ENCODE measurements around the gene MINPP1.
"Not testable (repeated sequence)": the region's sequence is repeated elsewhere in the genome, so short reads cannot be mapped to it uniquely, and the experiment has no call there.

Gene MINPP1

DNA sequence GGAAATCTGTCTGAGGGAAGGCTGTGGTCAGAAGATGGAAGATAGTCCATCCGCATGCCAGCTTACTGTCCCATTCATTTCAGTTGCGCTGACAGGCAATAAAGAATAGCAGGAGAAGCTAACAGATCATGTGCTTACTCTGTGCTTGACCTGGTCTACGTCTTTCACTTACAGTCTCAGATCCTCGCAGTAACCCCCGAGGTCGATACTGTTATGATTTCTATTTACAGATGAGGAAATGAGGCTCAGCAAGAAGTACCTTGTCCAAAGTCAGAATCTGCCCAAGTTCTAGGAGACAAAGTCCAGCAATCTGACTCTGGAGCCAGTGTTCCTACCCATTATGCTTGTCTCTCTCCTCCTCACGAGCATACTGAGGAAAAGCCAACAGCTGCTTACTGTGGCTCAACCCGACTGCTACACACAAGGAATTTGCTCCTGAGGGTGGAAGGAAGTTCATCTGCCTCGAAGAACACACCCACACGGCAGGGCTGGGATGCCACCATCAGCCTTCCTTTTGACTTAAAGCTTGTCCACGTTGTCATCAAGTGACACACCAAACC is 74.2 kb downstream of the MINPP1 start:
- DNase-seq, result no peak

DNA sequence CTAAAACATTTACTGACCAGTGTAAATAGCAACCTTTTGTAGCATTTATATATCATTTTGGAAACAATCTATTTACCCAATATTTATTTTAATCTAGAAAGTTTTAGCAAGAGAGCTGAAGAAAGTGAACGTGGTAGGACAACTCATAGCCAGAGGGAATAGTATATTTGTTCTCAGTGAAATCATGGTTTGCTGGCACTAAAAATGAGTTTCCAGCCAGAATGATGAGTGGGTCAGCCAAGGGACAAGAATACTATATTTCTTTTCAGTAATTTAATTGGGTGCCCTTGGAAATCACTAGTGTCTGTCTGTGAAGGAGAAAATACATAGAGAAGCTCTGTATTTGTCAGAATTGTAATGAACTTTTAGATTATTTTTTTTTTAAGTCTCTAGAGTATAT is 74.9 kb downstream of the MINPP1 start:
- no peak for DNase-seq

DNA sequence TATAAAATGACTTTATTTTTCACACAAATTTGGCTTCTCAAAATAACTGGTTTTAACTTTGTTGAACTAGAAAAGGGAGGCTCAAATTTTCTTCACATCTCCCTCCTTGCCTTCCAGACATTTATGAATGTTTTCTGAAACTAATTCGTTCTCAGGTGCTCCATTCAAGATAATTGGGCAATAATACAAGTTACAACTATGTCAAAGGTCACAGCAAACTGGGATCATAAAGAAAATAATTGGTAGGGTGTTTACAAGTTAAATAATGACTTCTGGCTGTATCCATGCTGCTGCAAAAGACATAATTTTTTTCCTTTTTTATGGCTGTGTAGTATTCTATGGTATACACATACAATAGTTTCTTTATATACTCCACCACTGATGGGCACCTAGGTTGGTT is 75.3 kb downstream of the MINPP1 start:
- DNase-seq, result no peak

DNA sequence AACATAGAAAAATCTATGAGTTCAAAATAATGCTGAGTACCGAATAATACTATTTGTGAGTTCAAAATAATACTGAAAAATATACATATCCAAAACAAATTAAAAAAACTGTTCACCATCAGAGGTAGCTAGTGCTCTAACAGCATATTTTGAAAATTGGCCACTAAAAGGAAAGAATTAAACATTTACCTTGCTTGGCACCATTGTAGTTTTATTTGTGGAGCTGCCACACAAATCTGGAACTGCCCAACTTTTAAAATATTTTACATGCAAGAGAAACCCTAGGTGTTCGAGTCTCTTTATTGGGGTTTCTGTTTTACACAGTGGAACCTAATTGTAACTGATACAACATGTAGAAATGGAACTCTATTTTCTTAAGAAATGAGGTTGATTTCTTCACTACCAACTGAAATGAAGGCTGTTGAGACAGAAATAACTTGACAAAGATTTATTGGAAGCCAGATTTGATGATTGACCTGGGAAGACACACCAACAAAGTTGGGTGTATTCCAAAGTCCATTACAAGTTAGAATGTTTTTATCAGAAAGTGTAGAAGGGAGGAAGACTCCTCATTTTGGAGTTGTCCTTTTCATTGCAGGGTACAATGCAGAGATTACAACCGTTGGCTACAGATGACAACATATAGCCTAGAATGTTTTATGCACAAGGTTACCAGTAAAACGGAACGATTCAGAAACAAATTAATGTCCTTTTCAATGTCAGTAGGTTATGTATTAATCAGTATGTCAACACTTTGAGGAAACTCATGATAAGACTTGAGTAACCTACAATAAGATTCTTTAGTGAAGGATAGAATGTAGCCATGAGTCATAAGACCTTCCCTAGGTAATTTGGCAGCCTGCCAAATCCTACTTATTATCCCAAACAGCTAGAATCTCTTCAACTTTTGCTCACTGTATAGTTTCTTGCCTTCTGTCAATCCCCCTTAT is 81.1 kb downstream of the MINPP1 start:
- no peak for DNase-seq

DNA sequence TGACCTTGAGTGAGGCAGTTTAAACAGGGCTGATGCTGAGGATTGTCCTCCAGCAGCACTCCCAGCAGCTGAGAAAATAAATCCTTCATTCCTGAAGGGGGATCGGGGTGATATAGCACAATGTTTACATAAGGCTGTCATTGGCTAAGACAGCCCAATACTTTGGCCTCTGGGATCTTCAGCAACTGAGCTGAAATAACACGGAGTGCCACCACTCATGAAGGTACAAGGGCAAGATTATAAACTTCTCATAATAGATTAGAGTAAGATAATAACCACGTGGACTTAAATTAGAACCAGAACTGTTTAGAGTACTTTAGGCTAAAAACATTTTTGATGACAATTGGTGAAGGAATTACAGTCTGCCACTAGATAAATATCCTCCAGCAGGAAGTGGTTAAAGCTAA is 85.0 kb downstream of the MINPP1 start:
- no peak for DNase-seq

DNA sequence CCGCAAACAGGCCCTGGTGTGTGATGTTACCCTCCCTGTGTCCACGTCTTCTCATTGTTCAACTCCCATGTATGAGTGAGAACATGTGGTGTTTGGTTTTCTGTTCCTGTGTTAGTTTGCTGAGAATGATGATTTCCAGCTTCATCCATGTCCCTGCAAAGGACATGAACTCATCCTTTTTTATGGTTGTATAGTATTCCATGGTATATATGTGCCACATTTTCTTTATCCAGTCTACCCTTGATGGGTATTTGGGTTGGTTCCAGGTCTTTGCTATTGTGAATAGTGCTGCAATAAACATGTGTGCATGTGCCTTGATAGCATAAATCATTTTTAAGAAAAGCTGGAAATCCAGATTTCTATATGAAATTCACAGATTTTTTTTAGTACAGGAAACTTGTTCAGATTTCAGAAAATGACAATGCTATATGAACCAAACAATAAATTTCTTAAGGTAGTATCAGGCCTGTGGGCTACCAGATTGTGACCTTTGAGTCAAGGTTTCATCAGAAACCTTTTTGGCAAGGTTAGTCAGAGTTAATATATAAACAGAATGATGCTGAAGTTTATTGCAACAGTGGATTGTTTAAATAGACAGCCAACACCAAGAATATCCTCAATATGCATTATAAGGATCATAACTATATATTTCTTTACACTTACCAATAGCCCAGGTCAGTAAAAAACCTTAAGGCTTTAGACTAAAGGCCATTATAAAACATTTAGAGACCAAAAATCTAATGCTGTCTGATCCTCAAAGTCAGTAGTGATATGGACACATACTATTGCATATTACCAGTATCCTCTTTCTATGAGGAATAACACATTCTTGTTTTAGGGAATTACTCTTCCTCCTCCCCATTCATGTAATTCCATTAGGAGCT is 86.3 kb downstream of the MINPP1 start:
- no peak for DNase-seq

DNA sequence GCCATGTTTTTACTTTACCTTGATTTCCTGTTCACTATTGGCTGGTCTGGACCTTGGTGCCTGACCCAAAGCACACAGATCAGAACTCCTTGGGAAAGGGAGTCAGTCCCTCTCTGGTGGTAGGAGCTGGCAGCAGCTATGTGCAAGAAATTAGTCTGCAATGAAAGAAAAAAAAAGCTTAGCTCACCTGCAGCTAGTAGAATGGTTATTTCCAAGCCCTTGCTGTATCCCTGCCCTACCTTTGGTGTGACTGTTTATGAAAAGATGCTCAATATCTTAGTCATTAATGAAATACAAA is 86.8 kb downstream of the MINPP1 start:
- no peak for DNase-seq

DNA sequence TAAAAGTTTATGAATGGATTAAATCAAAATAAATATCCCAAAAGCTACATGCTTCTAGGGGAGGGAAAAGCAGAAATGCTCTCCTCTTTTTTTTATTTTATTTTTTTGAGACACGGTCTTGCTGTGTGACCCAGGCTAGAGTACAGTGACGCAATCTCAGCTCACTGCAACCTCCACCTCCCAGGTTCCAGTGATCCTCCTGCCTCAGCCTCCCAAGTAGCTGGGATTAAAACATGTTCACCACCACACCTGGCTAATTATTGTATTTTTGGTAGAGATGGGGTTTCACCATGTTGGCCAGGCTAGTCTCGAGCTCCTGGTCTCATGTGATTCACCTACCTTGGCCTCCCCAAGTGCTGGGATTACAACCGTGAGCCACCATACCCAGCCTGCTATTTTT is 88.2 kb downstream of the MINPP1 start:
- DNase-seq, result not testable (repeated sequence)

DNA sequence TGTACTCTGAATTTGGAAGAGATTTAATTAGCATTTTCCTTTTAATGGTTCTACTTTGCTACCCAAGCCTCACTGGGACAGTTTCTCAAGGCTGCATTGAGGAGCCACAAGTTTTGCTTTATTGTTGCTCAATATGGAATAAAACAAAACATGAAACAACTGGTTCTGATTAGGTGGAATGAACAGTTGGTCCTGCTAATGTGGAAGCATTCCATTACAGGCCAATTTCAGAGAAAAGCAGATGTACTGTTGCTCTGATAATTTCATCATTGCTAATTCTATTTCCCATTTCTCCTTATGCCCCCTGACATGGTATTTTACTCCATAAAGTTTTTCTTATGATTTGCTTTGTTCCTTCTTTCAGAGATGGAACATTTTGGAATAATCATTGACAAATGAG is 89.0 kb downstream of the MINPP1 start:
- DNase-seq, result no peak

DNA sequence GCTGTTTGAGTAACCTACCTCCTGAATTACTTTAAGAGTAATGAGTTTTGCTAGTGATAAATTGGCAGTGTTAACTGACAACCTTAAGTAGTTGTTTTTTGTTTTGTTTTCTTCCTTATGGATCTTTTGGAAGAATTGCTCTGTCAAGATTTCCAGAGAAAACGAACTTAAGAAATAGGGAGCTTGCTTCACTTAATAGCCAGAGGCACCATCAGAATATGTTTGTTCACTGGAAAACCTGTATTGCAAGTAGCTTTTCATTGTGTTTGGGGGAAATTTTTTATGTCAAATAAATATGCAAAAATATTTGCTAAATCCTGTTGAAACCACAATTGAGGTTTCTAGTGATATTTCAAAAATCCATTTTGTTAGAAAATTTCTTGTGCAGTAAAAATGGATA is 89.5 kb downstream of the MINPP1 start:
- no peak for DNase-seq

DNA sequence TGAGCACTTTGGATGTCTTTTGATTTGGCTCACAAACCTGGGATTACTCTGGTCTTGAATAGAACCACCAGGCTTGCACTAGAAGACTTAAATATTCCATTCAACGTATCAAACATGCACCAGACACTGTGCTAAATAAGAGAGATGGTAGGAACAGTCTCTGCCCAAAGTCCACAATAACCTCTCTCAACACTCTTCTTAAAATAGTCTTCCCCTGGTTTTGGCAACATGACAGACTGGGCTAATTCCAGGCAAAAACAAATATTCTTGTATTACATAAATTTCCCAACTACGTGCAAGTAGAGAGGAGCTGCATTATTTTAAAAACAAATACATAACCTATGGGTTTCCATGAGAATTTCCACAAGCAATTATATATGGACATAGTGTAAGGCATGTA is 90.2 kb downstream of the MINPP1 start:
- no peak for DNase-seq

DNA sequence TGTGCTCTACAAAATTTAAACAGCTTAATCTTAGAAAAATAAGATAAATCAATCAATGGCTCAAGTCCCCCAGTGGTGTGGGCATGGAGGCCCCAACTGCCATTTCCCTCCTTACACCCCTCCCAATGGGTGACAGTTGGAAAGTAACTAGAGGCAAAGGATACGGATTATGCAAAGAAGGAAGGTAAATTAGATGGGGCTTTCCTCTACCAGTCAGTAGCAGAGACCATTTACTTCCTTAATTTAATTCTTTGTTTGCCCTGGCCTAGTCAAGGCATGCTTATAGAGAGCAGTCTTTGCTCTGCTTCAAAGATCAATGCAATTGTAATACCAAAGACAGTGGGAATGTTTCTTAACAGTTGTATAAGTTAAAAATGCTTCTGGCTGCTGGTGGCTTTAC is 91.7 kb downstream of the MINPP1 start:
- no peak for DNase-seq

DNA sequence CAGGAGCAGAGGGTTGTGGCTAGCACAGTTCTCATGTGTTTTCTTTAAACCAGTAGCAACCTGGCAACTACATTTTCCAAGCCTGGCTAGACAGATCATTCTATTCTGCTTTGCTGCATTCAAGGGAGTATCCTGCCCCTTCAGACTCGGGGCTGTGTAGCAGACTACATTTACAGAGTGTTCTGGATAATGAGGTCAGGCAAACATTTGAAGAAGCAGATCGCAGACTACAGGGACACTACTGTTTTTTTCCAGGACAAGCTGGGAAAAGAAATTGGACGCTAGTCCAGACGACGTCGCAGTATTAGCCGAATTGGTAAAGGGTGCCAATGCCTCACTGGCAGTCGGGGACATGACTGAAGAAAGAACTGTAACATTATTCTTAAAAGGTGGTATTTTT is 94.0 kb downstream of the MINPP1 start:
- no peak for DNase-seq

DNA sequence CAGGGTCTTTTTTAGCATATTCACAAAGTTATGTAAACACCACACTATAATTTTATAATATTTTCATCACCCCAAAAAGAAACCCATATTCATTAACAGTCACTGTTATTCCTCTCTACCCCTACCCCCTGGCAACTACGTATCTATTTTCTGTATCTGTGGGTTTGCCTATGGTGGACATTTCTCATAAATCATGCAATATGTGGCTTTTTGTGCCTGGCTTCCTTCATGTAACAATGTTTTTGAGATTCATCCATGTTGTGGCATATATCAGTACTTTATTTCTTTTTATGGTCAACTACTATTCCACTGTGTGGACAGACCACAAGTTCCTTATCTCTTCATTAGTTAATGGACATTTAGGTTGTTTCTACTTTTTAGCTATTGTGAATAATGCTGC is 95.9 kb downstream of the MINPP1 start:
- no peak for DNase-seq

All from activated CD4-positive, alpha-beta T cell treated with anti-CD3 and anti-CD28 coated beads for 48 hours (primary cell).